IMR-90 (cell line): Measurements from ENCODE around the gene PRR13. TPM values are rescaled to one million over a fixed set of nuclear protein-coding genes. Genes with fewer than 3 reads are reported as not detected.

Source experiments
- ATAC-seq: fragments of 200-7000 bp; cut with Tn5 transposase; 2 replicates; pipeline ENCODE4 v1.9.1; 2020; ENCODE audit warnings: low read depth, mild to moderate bottlenecking, moderate library complexity
- BruUV-seq: library from RNA; stranded (reverse); fragments of 400-500 nt; replicated peaks from 2 replicates; lab custom pipeline; 2021; lab: Mats Ljungman, UMichigan
- CTCF ChIA-PET: fragments of 300-600 bp; formaldehyde crosslinking; extraction: SDS; loops from one replicate; lab custom pipeline; 2021; ENCODE audit warnings: antibody characterized with exemption; lab: Yijun Ruan, JAX
- POLR2A ChIA-PET: fragments of 300-600 bp; sonication (Branson Sonifier 250); formaldehyde crosslinking; loops from one replicate; lab custom pipeline; 2022; ENCODE audit warnings: antibody characterized with exemption; ENCODE audit not compliant: unreplicated experiment; lab: Charles Lee
- DNase-seq: peaks from one replicate; pipeline ENCODE4 v3.0.0; 2013
- H2AFZ ChIP-seq: replicated peaks from 2 replicates; pipeline ENCODE3; 2013; ENCODE audit warnings: low read length, mild to moderate bottlenecking; ENCODE audit not compliant: poor library complexity
- H2AK5ac ChIP-seq: 2 replicates; pipeline ENCODE4 v1.6.1; 2013; ENCODE audit warnings: low read depth, low read length, inconsistent platforms
- H2AK9ac ChIP-seq: replicated peaks from 2 replicates; pipeline ENCODE3; 2013; ENCODE audit warnings: mild to moderate bottlenecking, low read depth, low read length, moderate library complexity; ENCODE audit not compliant: poor library complexity
- H2BK120ac ChIP-seq: 2 replicates; pipeline ENCODE4 v1.6.1; 2013; ENCODE audit warnings: low read depth, low read length, inconsistent platforms
- H2BK15ac ChIP-seq: 3 replicates; pipeline ENCODE4 v1.6.1; 2013; ENCODE audit warnings: low read depth, low read length, inconsistent platforms
- H2BK20ac ChIP-seq: 2 replicates; pipeline ENCODE4 v1.6.1; 2013; ENCODE audit warnings: low read depth, mild to moderate bottlenecking, inconsistent platforms, low read length, moderate library complexity
- H2BK5ac ChIP-seq: 2 replicates; pipeline ENCODE4 v1.6.1; 2013; ENCODE audit warnings: mild to moderate bottlenecking, low read depth, low read length, inconsistent platforms; ENCODE audit not compliant: poor library complexity, severe bottlenecking
- H3K14ac ChIP-seq: replicated peaks from 2 replicates; pipeline ENCODE4 v1.6.1; 2013; ENCODE audit warnings: low read depth, low read length, inconsistent platforms
- H3K18ac ChIP-seq: 2 replicates; pipeline ENCODE4 v1.6.1; 2013; ENCODE audit warnings: low read depth, low read length, control low read depth
- H3K23ac ChIP-seq: 2 replicates; pipeline ENCODE4 v1.6.1; 2013; ENCODE audit warnings: low read depth, low read length, inconsistent platforms
- H3K27ac ChIP-seq: 2 replicates; pipeline ENCODE4 v1.5.1; 2013; ENCODE audit warnings: mild to moderate bottlenecking, control low read depth, low read length; ENCODE audit not compliant: insufficient read depth
- H3K27me3 ChIP-seq: 2 replicates; pipeline ENCODE4 v1.6.1; 2013; ENCODE audit warnings: low read length; ENCODE audit not compliant: control insufficient read depth, insufficient read depth
- H3K36me3 ChIP-seq: 2 replicates; pipeline ENCODE4 v1.6.1; 2013; ENCODE audit warnings: low read length, mixed read lengths; ENCODE audit not compliant: control insufficient read depth, insufficient read depth
- H3K4ac ChIP-seq: 2 replicates; pipeline ENCODE4 v1.6.1; 2013; ENCODE audit warnings: low read depth, low read length, inconsistent platforms
- H3K4me1 ChIP-seq: 2 replicates; pipeline ENCODE4 v1.6.1; 2013; ENCODE audit warnings: low read length, mixed read lengths; ENCODE audit not compliant: control insufficient read depth, insufficient read depth
- H3K4me2 ChIP-seq: 2 replicates; pipeline ENCODE4 v1.6.1; 2013; ENCODE audit warnings: low read depth, mild to moderate bottlenecking, control low read depth, low read length, moderate library complexity
- H3K4me3 ChIP-seq: 2 replicates; pipeline ENCODE4 v1.5.1; 2013; ENCODE audit warnings: low read depth, mild to moderate bottlenecking, control low read depth, low read length, moderate library complexity; ENCODE audit not compliant: insufficient read depth
- H3K56ac ChIP-seq: 2 replicates; pipeline ENCODE4 v1.6.1; 2013; ENCODE audit warnings: low read length, inconsistent platforms; ENCODE audit not compliant: insufficient read depth; ENCODE audit errors: extremely low read depth
- H3K79me1 ChIP-seq, 2 experiments: 2 replicates each; pipeline ENCODE4 v1.6.1; 2013; ENCODE audit warnings: low read length in 2 of 2, inconsistent platforms in 1 of 2, low read depth in 1 of 2
- H3K9ac ChIP-seq: 2 replicates; pipeline ENCODE4 v1.6.1; 2013; ENCODE audit warnings: low read depth, low read length, control low read depth
- H3K9me1 ChIP-seq: 2 replicates; pipeline ENCODE4 v1.6.1; 2013; ENCODE audit warnings: low read length, inconsistent platforms; ENCODE audit not compliant: insufficient read depth
- H3K9me3 ChIP-seq: 2 replicates; pipeline ENCODE4 v1.6.1; 2013; ENCODE audit warnings: low read length; ENCODE audit not compliant: control insufficient read depth, insufficient read depth
- H4K20me1 ChIP-seq: 2 replicates; pipeline ENCODE4 v1.6.1; 2013; ENCODE audit warnings: low read length, inconsistent platforms; ENCODE audit not compliant: insufficient read depth
- H4K5ac ChIP-seq: 2 replicates; pipeline ENCODE4 v1.6.1; 2013; ENCODE audit warnings: mild to moderate bottlenecking, low read depth, low read length, control low read depth
- H4K8ac ChIP-seq, 2 experiments: 2 replicates each; pipeline ENCODE4 v1.6.1; 2013; ENCODE audit warnings: low read depth in 2 of 2, low read length in 2 of 2, control low read depth in 1 of 2, inconsistent platforms in 1 of 2
- H4K91ac ChIP-seq: 2 replicates; pipeline ENCODE4 v1.6.1; 2013; ENCODE audit warnings: low read depth, low read length, inconsistent platforms; ENCODE audit not compliant: insufficient read depth
- CHD1 ChIP-seq: IDR thresholded peaks from 2 replicates; pipeline ENCODE4 v1.6.1; 2012; ENCODE audit warnings: low read depth, low read length, improper control_type of control experiment
- MAFK ChIP-seq: IDR thresholded peaks from 2 replicates; pipeline ENCODE4 v1.6.1; 2012; ENCODE audit warnings: low read depth, low read length, improper control_type of control experiment
- WGBS, 2 experiments: methylation state at CpG; one replicate each; pipeline versions ENCODE4 v1.1.5 to v1.1.7; 2013; ENCODE audit warnings: missing lambda C conversion rate in 2 of 2; ENCODE audit not compliant: insufficient read length in 1 of 2; ENCODE audit errors: extremely low coverage in 2 of 2; 5-methylcytosine and 5-hydroxymethylcytosine counted together
- dilution Hi-C: fragments of 300-500 bp; cut with HindIII; formaldehyde crosslinking; loops from one replicate; pipeline ENCODE4 v1.14.3; 2018; ENCODE audit warnings: low sequenced_read_pairs; ENCODE audit not compliant: unreplicated experiment
- in situ Hi-C: fragments of 300-500 bp; cut with MboI; formaldehyde crosslinking; loops from 3 replicates; pipeline ENCODE4 v1.14.3; 2019; ENCODE audit warnings: low sequenced_read_pairs, inconsistent platforms, mixed read lengths
- intact Hi-C: fragments of 100-400 bp; cut with micrococcal nuclease; formaldehyde crosslinking; loops from 2 replicates; pipeline ENCODE4 v1.10.0; 2022
- polyA plus RNA-seq, 3 experiments: library from polyadenylated mRNA; depleted of rRNA; stranded (reverse); fragments of >200 nt; gene quantifications; 2 replicates each; pipeline ENCODE4 v1.2.3, GENCODE V29; 2012; ENCODE audit warnings: low replicate concordance in 1 of 3
- total RNA-seq: library from RNA; depleted of rRNA; stranded (reverse); fragments of >200 nt; gene quantifications from 2 replicates; pipeline ENCODE4 v1.2.3, GENCODE V29; 2012
- TF ChIP-seq, protein P1 (sequence below): fragments of 150-350 bp; IDR thresholded peaks from 2 replicates; pipeline ENCODE4 v1.6.1; 2016; ENCODE audit warnings: low read depth, mild to moderate bottlenecking, low read length, moderate library complexity, borderline replicate concordance

The PRR13 gene
- total and polyA plus RNA-seq, 2 of the 4 experiments (the other 2 are of a cell fraction): 25.5 to 114 TPM

DNA sequence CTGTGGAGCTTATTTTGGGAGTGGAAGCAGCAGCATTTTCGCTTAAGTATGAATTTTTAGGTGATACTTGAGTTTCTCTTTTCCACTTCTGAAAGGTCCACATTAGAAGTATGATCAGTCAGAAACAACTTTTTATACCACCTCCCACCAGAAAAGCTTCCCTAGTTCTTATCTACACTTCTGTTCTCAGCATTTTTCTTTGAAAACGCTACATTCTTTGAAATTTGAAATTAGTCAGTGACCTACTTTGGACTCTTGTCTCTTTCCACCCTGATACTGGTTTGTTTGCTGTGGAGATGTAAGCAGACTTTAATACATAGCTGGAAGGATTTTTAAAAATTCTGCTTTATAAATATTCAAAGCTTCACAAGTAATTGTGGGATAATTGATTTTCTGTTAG lies 32.5 kb downstream of the PRR13 start:
- Histone ChIP-seq H2BK5ac (no peak overlapping the region), H2AFZ (no peak overlapping the region), H2AK5ac (no peak overlapping the region), H4K8ac (no peak overlapping the region), H4K5ac (no peak overlapping the region), H4K20me1 (peaks cover 84% of the 10 kb centered on the region), H3K23ac (no peak overlapping the region), H3K9me3 (no peaks in the 10 kb centered on the region), H3K79me1 (peaks cover 33 to 75% of the 10 kb centered on the region in 2 experiments), H3K18ac (no peak overlapping the region), H3K4ac (no peak overlapping the region), H3K14ac (no peak overlapping the region), H2BK15ac (no peak overlapping the region), H3K4me3 (no peak overlapping the region), H3K27ac (no peak overlapping the region), H3K9me1 (no peaks in the 10 kb centered on the region), H3K56ac (no peak overlapping the region), H2BK120ac (no peak overlapping the region), H3K4me2 (no peak overlapping the region), H4K91ac (no peak overlapping the region), H2BK20ac (no peak overlapping the region), H3K36me3 (peaks cover 79% of the 10 kb centered on the region), H2AK9ac (no peak overlapping the region), H3K4me1 (peaks cover 8% of the 10 kb centered on the region), H3K9ac (no peak overlapping the region), H3K27me3 (no peaks in the 10 kb centered on the region)
- dilution Hi-C loops (no loop called here), intact Hi-C loops (no loop called here), in situ Hi-C loops (no loop called here)
- ATAC-seq (no peak), DNase-seq (no peak)
- no peak for TF ChIP-seq MAFK
- TF ChIP-seq, protein P1, sequence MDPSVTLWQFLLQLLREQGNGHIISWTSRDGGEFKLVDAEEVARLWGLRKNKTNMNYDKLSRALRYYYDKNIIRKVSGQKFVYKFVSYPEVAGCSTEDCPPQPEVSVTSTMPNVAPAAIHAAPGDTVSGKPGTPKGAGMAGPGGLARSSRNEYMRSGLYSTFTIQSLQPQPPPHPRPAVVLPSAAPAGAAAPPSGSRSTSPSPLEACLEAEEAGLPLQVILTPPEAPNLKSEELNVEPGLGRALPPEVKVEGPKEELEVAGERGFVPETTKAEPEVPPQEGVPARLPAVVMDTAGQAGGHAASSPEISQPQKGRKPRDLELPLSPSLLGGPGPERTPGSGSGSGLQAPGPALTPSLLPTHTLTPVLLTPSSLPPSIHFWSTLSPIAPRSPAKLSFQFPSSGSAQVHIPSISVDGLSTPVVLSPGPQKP: no peak
- TF ChIP-seq CHD1: no peak
- CTCF ChIA-PET: interaction anchor here (1.0 to 2.7 kb wide), 2 partner anchors 24 to 122 kb away, joined by 3 to 6 read pairs; no protein-coding TSS in a partner anchor
- POLR2A ChIA-PET: no interaction called here
- WGBS, 2 experiments: no CpG with 5 or more reads among the region's 2 CpGs
- no TSS peak for BruUV-seq
